Spinal cord (tissue), 10 donors: ENCODE results near the gene XYLT1. TPM values are rescaled to one million over a fixed set of nuclear protein-coding genes. Genes with fewer than 3 reads are reported as not detected.

Experiments used
- DNase-seq, 6 donors: peaks; one replicate each; pipeline versions ENCODE4 v3.0.0 to v3.0.0-alpha.2; 2013 to 2015; ENCODE audit warnings: low spot score in 6 of 6, low read depth in 4 of 6
- H3K27ac ChIP-seq: one replicate; pipeline ENCODE4 v1.5.1; 2013; ENCODE audit warnings: low read depth, low read length, control low read depth
- H3K27me3 ChIP-seq: one replicate; pipeline ENCODE4 v1.6.1; 2013; ENCODE audit warnings: low read length; ENCODE audit not compliant: control insufficient read depth, insufficient read depth
- H3K36me3 ChIP-seq: one replicate; pipeline ENCODE4 v1.6.1; 2013; ENCODE audit warnings: low read length; ENCODE audit not compliant: control insufficient read depth, insufficient read depth
- H3K4me1 ChIP-seq: one replicate; pipeline ENCODE4 v1.6.1; 2013; ENCODE audit warnings: low read length; ENCODE audit not compliant: control insufficient read depth, insufficient read depth
- H3K4me3 ChIP-seq: one replicate; pipeline ENCODE4 v1.5.1; 2013; ENCODE audit warnings: low read depth, low read length, control low read depth
- H3K9me3 ChIP-seq: one replicate; pipeline ENCODE4 v1.6.1; 2013; ENCODE audit warnings: low read length; ENCODE audit not compliant: control insufficient read depth, insufficient read depth
- WGBS: methylation state at CpG from one replicate; pipeline ENCODE4 v1.1.5; 2013; ENCODE audit warnings: missing lambda C conversion rate; ENCODE audit not compliant: insufficient coverage; 5-methylcytosine and 5-hydroxymethylcytosine counted together
- polyA plus RNA-seq, 2 donors: library from polyadenylated mRNA; unstranded; fragments of 120-200 nt; gene quantifications; one replicate each; pipeline ENCODE4 v1.2.1, GENCODE V29; 2013; ENCODE audit not compliant: insufficient read length in 2 of 2
- total RNA-seq, 2 donors: library from RNA; depleted of rRNA in 1 of 2; stranded (reverse); fragments of 120-200 nt in 1 of 2; fragments of >200 nt in 1 of 2; gene quantifications; one replicate each; pipeline versions ENCODE4 v1.2.3 to v1.2.4, GENCODE V29; 2013 to 2014
- donor health status: healthy.

XYLT1 gene
- total and polyA plus RNA-seq, 4 donors = 13.0 to 17.0 (median 15.2) TPM

DNA sequence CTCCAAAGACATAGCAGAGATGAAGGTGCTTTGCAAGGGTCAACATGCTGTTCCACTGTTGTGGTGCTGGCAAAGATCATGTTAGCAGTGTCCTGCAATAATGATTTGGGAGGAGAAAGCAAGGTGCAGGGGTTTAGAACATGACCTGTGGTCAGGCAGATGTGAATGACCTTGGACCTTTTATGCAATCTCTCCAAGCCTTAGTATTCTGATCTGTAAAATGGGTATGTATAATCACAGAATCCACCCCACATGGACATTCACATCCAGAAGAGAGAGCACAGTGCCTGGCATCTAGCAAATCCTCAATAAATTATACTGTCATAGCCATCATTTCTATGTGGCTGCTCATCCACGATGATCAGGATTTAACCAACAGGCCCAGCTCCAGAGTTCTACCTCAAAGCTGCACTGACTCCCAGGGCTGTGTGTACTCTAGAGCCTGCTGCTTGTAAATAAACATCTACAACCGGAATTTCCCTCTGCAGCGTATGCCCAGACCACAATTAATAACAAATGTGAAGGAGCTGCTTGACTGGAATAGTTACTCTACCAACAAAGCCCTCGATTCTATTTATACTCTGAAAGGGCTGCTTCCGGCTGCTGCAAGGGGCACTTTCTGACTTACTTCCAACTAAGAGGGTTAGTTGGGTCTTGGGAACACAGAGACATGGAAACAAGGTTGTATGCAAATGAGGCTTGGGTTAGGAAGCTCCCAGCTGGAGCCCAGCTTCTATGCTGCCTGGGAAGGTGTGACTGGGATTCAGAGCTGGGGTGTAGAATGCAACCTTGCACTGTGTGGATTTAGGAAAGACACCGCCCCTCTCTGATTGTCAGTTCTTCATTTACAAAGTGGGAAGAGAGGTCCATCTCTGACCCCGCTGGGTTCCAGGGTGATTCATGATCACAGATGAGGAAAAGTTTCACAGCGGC is 265.2 kb downstream of the XYLT1 start:
- Histone ChIP-seq H3K9me3 (no peaks in the 10 kb centered on the region), H3K36me3 (no peaks in the 10 kb centered on the region), H3K27ac (no peak overlapping the region), H3K4me3 (no peak overlapping the region), H3K4me1 (peaks cover 19% of the 10 kb centered on the region), H3K27me3 (no peaks in the 10 kb centered on the region)
- DNase-seq = peak in 2 of 6 donors; percentile 65 to 77
- WGBS = 25% methylated on average over 3 of the region's 8 CpGs

DNA sequence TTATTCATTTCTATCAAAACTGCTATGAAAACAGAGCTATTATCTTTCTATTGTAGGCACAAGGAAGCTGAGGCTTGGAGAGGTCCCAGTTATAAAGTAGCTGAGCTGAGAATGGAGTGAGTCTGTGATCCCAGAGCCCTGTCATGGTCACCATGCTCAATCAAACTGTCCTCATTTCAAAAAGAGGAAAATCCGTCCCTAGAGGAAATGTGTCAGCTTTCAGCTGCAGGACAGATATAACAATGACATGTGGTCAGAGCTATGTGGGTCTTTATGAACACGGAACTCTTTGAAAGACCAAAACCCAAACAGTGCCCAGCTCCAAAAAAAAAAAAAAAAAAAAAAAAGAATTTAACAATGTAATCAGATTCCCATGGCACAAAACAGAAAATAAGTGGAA is 266.1 kb downstream of the XYLT1 start:
- no peak for DNase-seq
- Histone ChIP-seq H3K36me3 (peaks cover 8% of the 10 kb centered on the region), H3K27ac (no peak overlapping the region), H3K4me1 (peaks cover 15% of the 10 kb centered on the region), H3K4me3 (no peak overlapping the region), H3K9me3 (no peaks in the 10 kb centered on the region), H3K27me3 (no peaks in the 10 kb centered on the region)
- no CpG with 5 or more reads among the region's 2 CpGs for WGBS

DNA sequence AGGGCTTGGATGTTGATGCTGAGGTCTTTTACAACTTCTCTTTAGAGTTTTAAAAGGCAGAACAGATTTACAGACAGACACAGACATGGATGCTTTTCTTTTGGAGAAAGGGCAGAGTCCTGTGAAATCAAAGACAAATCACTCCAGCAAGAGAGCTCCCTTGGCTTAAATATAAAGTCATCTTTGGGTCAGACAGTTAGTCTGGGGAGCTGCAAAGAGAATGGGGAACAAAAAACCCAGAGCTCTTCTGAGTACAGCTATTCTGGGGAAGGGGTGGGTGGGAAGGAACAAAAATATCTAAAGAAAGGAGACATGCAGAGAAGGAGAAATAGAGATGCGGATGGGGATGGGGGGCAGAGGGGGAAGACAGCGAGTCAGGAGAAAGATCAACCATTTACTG is 266.6 kb downstream of the XYLT1 start:
- Histone ChIP-seq H3K36me3 (peaks cover 8% of the 10 kb centered on the region), H3K4me1 (peaks cover 15% of the 10 kb centered on the region), H3K27me3 (no peaks in the 10 kb centered on the region), H3K27ac (no peak overlapping the region), H3K4me3 (no peak overlapping the region), H3K9me3 (no peaks in the 10 kb centered on the region)
- peak in 2 of 6 donors; percentile 24 to 33 for DNase-seq
- no CpG with 5 or more reads among the region's 2 CpGs for WGBS

DNA sequence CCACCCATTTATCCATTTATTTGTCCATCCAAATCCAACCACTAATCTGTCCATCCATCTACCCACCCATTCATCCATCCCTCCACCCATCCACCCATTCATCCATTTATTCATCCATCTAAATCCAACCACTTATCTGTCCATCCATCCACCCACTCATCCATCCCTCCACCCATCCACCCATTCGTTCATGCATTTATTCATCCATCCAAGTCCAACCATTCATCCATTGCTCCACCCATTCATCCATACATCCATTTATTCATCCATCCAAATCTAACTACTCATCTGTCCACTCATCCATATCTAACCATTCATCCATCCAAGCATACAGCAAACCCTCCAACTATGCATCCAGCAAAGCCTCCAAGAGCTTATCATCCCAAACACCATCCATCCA is 267.3 kb downstream of the XYLT1 start:
- H3K4me3 ChIP-seq = no peak overlapping the region
- H3K36me3 ChIP-seq = peaks cover 8% of the 10 kb centered on the region
- no peak overlapping the region for H3K27ac ChIP-seq
- no peak for DNase-seq
- no peaks in the 10 kb centered on the region for H3K9me3 ChIP-seq
- H3K27me3 ChIP-seq = no peaks in the 10 kb centered on the region
- H3K4me1 ChIP-seq = peaks cover 15% of the 10 kb centered on the region
- 84% methylated on average over 1 of the region's 1 CpG for WGBS

DNA sequence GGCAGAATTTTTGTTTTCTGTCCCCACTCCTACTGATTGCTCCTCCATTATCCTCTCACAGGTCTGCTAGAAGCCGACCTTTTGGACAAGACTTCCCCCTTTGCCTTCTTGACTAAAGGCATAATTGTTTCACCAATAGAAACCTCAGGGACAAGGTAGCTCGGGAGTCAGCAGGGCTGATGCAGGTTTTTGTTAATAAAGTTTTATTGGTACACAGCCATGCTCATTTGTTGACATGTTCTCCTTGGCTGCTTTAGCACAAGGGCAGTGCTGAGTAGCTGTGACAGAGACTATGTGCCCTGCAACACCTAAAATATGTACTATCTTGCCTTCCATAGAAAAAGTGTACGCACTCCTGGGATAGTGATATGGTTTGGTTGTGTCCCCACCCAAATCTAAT is 271.6 kb downstream of the XYLT1 start:
- no peak overlapping the region for H3K27ac ChIP-seq
- 100% methylated on average over 2 of the region's 3 CpGs for WGBS
- no peak overlapping the region for H3K4me3 ChIP-seq
- H3K9me3 ChIP-seq = no peaks in the 10 kb centered on the region
- DNase-seq = no peak
- peaks cover 3% of the 10 kb centered on the region for H3K4me1 ChIP-seq
- peaks cover 27% of the 10 kb centered on the region for H3K36me3 ChIP-seq
- no peaks in the 10 kb centered on the region for H3K27me3 ChIP-seq

DNA sequence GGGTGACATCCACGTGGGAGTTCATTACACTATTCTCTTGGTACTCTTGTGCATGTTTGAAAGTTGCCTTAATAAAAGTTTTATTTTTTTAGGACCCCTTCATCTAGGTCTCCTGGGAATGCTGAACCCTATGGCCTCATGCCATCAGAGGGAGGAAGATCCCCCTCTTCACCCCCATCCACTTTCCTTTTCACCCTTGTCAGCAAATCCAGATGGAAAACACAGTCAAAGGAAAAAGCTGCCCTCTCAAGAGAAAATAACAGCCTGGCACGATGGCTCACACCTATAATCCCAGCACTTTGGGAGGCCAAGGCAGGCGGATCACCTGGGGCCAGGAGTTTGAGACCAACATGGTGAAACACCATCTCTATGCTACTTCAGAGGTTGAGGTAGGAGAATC is 274.2 kb downstream of the XYLT1 start:
- peaks cover 33% of the 10 kb centered on the region for H3K36me3 ChIP-seq

DNA sequence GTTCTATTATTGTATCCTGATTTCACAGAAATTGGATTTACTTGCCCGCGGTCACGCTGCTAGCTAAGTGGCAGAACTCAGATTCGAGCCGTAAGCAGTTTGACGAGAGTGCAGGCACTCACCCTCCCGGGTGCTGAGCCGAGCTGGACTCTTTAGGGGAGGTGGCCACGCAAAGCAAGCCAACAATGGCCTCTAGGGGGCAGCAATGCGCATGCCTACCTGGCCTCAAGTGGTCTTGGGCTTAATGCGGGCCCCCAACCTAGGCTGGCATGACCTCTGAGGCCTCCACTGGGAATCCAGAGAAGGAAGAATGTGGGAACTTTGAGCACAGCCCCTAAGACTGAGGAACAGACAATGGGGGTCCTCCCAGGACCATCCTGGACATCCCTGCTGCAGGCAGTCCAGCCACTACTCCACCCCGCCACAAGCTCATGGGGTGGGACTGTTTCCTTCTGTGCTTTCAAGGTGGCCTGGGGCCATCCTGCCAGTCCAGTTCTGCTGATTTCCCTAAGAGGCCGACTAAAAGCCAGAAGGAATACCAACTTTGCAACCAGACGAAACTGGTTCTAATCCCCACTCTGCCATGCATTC is 276.5 kb downstream of the XYLT1 start:
- 47% methylated on average over 12 of the region's 14 CpGs for whole genome bisulfite sequencing
- no peak overlapping the region for H3K27ac ChIP-seq
- H3K9me3 ChIP-seq = no peaks in the 10 kb centered on the region
- peaks cover 25% of the 10 kb centered on the region for H3K36me3 ChIP-seq
- DNase-seq = peak in 2 of 6 donors; percentile 45 to 64
- no peaks in the 10 kb centered on the region for H3K27me3 ChIP-seq
- no peak overlapping the region for H3K4me3 ChIP-seq
- H3K4me1 ChIP-seq = peaks cover 4% of the 10 kb centered on the region

More for the DNA sequence above, 274.2 kb downstream of the XYLT1 start:
- Histone ChIP-seq H3K4me1 (peaks cover 4% of the 10 kb centered on the region), H3K27ac (no peak overlapping the region), H3K27me3 (no peaks in the 10 kb centered on the region), H3K4me3 (no peak overlapping the region), H3K9me3 (no peaks in the 10 kb centered on the region)
- WGBS = no CpG with 5 or more reads among the region's 3 CpGs
- no peak for DNase-seq

DNA sequence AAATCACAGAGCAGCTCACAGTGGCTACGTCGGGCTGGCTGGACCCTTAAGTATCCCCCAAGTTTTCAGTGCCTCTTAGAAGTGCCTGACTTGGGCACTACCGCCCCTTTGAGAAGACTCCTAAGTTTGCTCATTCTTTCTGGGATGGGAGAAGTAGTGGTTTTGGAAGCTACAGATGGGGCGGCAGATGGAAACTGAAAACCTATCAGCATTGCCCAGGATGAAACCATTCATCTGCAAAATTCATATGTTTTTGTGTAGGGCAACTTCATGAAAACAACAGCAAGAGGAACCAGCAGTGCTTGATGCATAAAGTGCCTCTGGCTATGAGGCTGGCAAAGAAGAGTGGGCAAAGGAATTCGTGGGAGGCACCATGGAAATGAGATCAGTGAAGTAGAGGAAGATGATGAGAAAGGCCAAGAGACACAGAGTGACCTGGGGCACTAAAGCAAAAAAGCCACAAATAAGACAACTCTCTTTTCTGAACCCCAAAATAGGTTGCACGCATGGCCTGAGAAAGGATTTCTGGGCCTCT is 277.1 kb downstream of the XYLT1 start:
- Histone ChIP-seq H3K36me3 (peaks cover 25% of the 10 kb centered on the region), H3K4me3 (no peak overlapping the region), H3K27me3 (no peaks in the 10 kb centered on the region), H3K9me3 (no peaks in the 10 kb centered on the region), H3K27ac (no peak overlapping the region), H3K4me1 (peaks cover 4% of the 10 kb centered on the region)
- DNase-seq = peak in 1 of 6 donors; percentile 91
- 88% methylated on average over 3 of the region's 6 CpGs for WGBS

DNA sequence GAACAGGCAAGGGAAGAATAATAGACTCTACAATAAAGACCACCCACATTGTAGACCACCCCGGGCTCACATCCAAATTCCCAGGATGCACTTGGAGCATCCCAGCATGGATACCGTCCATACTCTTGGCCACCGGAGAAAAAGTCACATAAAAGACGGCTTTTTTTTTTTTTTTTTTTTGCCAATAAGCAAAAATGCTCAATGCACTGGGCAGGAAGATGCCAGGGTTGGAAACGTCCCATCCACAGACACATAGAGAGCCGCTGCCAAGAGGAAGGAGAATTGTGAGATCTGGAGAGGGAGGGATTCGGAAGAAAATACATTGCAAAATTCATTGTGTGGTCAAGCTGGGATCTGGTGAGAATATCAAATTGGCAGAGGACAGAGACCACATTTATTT is 286.7 kb downstream of the XYLT1 start:
- 18% methylated on average over 5 of the region's 7 CpGs for WGBS
- no peaks in the 10 kb centered on the region for H3K9me3 ChIP-seq
- no peak overlapping the region for H3K27ac ChIP-seq
- no peak overlapping the region for H3K4me3 ChIP-seq
- H3K4me1 ChIP-seq = no peaks in the 10 kb centered on the region
- H3K36me3 ChIP-seq = no peaks in the 10 kb centered on the region
- no peaks in the 10 kb centered on the region for H3K27me3 ChIP-seq
- DNase-seq = peak in 2 of 6 donors; percentile 67 to 83
